WTC11 (cell line): ENCODE data around the gene C4orf50.

Experiments
- CTCF ChIP-seq: fragments of 200-600 bp; IDR thresholded peaks from 2 replicates; pipeline ENCODE4 v1.8.0; 2022; ENCODE audit warnings: antibody characterized with exemption
- ELF4 ChIP-seq: sonication (generic); formaldehyde crosslinking; IDR thresholded peaks from 2 replicates; pipeline ENCODE4 v1.8.1; 2022; ENCODE audit warnings: low read depth, mild to moderate bottlenecking, moderate library complexity, missing genetic modification reagents
- HMGXB4 ChIP-seq: sonication (generic); formaldehyde crosslinking; IDR thresholded peaks from 2 replicates; pipeline ENCODE4 v1.8.1; 2023; ENCODE audit warnings: mild to moderate bottlenecking, moderate library complexity, missing genetic modification reagents
- IRF2 ChIP-seq: sonication (generic); formaldehyde crosslinking; IDR thresholded peaks from 2 replicates; pipeline ENCODE4 v1.8.0; 2022; ENCODE audit warnings: low read depth, missing genetic modification reagents, borderline replicate concordance
- JUN ChIP-seq: sonication (generic); formaldehyde crosslinking; IDR thresholded peaks from 2 replicates; pipeline ENCODE4 v1.8.0; 2023; ENCODE audit warnings: mild to moderate bottlenecking, missing genetic modification reagents
- KAT7 ChIP-seq: sonication (generic); formaldehyde crosslinking; IDR thresholded peaks from 2 replicates; pipeline ENCODE4 v1.8.1; 2023; ENCODE audit warnings: missing genetic modification reagents, mild to moderate bottlenecking, borderline replicate concordance
- MLX ChIP-seq: sonication (generic); formaldehyde crosslinking; IDR thresholded peaks from 2 replicates; pipeline ENCODE4 v1.8.1; 2023; ENCODE audit warnings: mild to moderate bottlenecking, missing genetic modification reagents, moderate library complexity
- NR2C2 ChIP-seq: sonication (generic); formaldehyde crosslinking; IDR thresholded peaks from 2 replicates; pipeline ENCODE4 v1.8.0; 2022; ENCODE audit warnings: mild to moderate bottlenecking, missing genetic modification reagents
- TF ChIP-seq, protein P1 (sequence below): fragments of 250-450 bp; sonication (Bioruptor Pico); IDR thresholded peaks from 2 replicates; pipeline ENCODE4 v1.9.0; 2021; ENCODE audit warnings: mild to moderate bottlenecking
- TF ChIP-seq, protein P2 (sequence below): sonication (generic); formaldehyde crosslinking; IDR thresholded peaks from 2 replicates; pipeline ENCODE4 v1.8.0; 2022; ENCODE audit warnings: mild to moderate bottlenecking, missing genetic modification reagents
- TF ChIP-seq, protein P3 (sequence below): sonication (generic); formaldehyde crosslinking; IDR thresholded peaks from 2 replicates; pipeline ENCODE4 v1.8.1; 2022; ENCODE audit warnings: missing genetic modification reagents, borderline replicate concordance

GRCh38 chr4:5927116-5927515, 91.1 kb downstream of the C4orf50 start:
- TF ChIP-seq IRF2 (CRISPR knock-in tag): no peak
- no peak for TF ChIP-seq CTCF
- TF ChIP-seq JUN (CRISPR knock-in tag): no peak
- TF ChIP-seq, protein P1, sequence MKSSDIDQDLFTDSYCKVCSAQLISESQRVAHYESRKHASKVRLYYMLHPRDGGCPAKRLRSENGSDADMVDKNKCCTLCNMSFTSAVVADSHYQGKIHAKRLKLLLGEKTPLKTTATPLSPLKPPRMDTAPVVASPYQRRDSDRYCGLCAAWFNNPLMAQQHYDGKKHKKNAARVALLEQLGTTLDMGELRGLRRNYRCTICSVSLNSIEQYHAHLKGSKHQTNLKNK: no peak
- TF ChIP-seq, protein P2, sequence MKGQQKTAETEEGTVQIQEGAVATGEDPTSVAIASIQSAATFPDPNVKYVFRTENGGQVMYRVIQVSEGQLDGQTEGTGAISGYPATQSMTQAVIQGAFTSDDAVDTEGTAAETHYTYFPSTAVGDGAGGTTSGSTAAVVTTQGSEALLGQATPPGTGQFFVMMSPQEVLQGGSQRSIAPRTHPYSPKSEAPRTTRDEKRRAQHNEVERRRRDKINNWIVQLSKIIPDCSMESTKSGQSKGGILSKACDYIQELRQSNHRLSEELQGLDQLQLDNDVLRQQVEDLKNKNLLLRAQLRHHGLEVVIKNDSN: no peak
- TF ChIP-seq NR2C2 (CRISPR knock-in tag): no peak
- TF ChIP-seq, protein P3, sequence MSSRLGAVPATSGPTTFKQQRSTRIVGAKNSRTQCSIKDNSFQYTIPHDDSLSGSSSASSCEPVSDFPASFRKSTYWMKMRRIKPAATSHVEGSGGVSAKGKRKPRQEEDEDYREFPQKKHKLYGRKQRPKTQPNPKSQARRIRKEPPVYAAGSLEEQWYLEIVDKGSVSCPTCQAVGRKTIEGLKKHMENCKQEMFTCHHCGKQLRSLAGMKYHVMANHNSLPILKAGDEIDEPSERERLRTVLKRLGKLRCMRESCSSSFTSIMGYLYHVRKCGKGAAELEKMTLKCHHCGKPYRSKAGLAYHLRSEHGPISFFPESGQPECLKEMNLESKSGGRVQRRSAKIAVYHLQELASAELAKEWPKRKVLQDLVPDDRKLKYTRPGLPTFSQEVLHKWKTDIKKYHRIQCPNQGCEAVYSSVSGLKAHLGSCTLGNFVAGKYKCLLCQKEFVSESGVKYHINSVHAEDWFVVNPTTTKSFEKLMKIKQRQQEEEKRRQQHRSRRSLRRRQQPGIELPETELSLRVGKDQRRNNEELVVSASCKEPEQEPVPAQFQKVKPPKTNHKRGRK (CRISPR knock-in tag): no peak
- TF ChIP-seq MLX (CRISPR knock-in tag): no peak
- TF ChIP-seq HMGXB4 (CRISPR knock-in tag): no peak
- no peak for TF ChIP-seq KAT7 (CRISPR knock-in tag)
- no peak for TF ChIP-seq ELF4 (CRISPR knock-in tag)
